Aorta (tissue), 5 donors: ENCODE results near the gene IBTK. TPM values are rescaled to one million over a fixed set of nuclear protein-coding genes. Genes with fewer than 3 reads are reported as not detected.

Experiments
- ATAC-seq: fragments of 200-7000 bp; cut with Tn5 transposase; one replicate; pipeline ENCODE4 v1.9.1; 2022; ENCODE audit warnings: moderate library complexity; ENCODE audit not compliant: low FRiP score
- DNase-seq, 2 donors: peaks; one replicate each; pipeline ENCODE4 v3.0.0-alpha.2; 2020
- H3K27ac ChIP-seq, 2 donors: one replicate each; pipeline ENCODE4 v1.5.1; 2013; ENCODE audit warnings: low read length in 2 of 2, mild to moderate bottlenecking in 2 of 2, moderate library complexity in 2 of 2, control low read depth in 1 of 2, inconsistent platforms in 1 of 2, low read depth in 1 of 2
- H3K27me3 ChIP-seq, 2 donors: one replicate each; pipeline ENCODE4 v1.6.1; 2013; ENCODE audit warnings: control low read depth in 1 of 2, low read length in 1 of 2, mild to moderate bottlenecking in 1 of 2, moderate library complexity in 1 of 2; ENCODE audit not compliant: insufficient read depth in 2 of 2, control insufficient read depth in 1 of 2
- H3K36me3 ChIP-seq, 2 donors: one replicate each; pipeline ENCODE4 v1.6.1; 2013; ENCODE audit warnings: control low read depth in 1 of 2, low read length in 1 of 2, mild to moderate bottlenecking in 1 of 2; ENCODE audit not compliant: insufficient read depth in 2 of 2, control insufficient read depth in 1 of 2
- H3K4me1 ChIP-seq, 2 donors: one replicate each; pipeline ENCODE4 v1.6.1; 2013; ENCODE audit warnings: low read length in 2 of 2, control low read depth in 1 of 2, mild to moderate bottlenecking in 1 of 2, moderate library complexity in 1 of 2; ENCODE audit not compliant: insufficient read depth in 2 of 2, control insufficient read depth in 1 of 2
- H3K4me3 ChIP-seq, 2 donors: one replicate each; pipeline ENCODE4 v1.5.1; 2013; ENCODE audit warnings: low read length in 2 of 2, control low read depth in 1 of 2, mild to moderate bottlenecking in 1 of 2
- H3K9me3 ChIP-seq: one replicate; pipeline ENCODE4 v1.6.1; 2013; ENCODE audit warnings: mild to moderate bottlenecking, low read length; ENCODE audit not compliant: control insufficient read depth
- WGBS, 2 donors: extraction: QIAGEN DNeasy Blood & Tissue Kit; methylation state at CpG; one replicate each; pipeline ENCODE4 v1.1.7; 2013; 5-methylcytosine and 5-hydroxymethylcytosine counted together
- intact Hi-C, 2 donors: fragments of 100-400 bp; cut with DNase I; formaldehyde crosslinking; loops; one replicate each; pipeline versions ENCODE4 v1.14.2 to v1.15.0; 2022
- polyA plus RNA-seq, 2 donors: library from polyadenylated mRNA; stranded (reverse); fragments of 200-250 nt; gene quantifications; one replicate each; pipeline ENCODE4 v1.2.3, GENCODE V29; 2013
- total RNA-seq, 2 donors: library from RNA; stranded (reverse); fragmentation: NEBNext Ultra II Directional; extraction: Animal tissue kit (Norgen Biotek cat#: 25700); gene quantifications; one replicate each; pipeline ENCODE4 v1.2.1, GENCODE V29; 2021
- donor health status: healthy with polysubstance abuse.
- donor health status: Bipolar disorder and iron deficiency.
- donor health status: DM: no; HTN: no; CAD: no.
- donor health status: DM: no; HTN: no; CAD: no.
- donor health status: DM: yes; HTN: yes; CAD: no.

The IBTK gene
- total and polyA plus RNA-seq, 4 donors = 16.3 to 34.0 (median 26.8) TPM

DNA sequence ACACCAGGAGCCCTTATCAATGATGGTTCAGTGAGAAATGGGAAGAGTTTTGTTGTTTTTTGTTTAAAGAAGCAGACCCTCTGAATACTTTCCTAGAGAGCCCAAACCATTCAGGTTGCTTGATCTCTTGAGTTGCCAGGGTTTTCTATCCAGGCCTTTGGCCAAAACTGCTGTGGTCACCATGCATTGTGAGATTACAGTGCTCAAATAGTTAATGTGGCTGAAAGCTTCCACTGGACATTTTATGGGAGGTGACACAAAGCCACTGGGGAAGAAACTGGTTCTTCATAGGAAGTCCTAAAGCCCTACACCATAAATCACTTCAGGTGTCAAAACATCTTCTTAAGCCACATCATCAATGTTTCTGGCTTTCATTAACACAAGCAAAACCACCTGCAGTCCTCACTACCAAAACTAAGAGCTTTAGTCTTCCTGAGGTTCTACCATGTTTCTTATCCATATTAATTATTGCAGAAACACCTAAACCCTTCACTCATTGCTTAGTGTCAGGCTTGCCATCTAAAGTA lies 101.6 kb downstream of the IBTK start:
- Histone ChIP-seq H3K4me1 (peaks cover 0 to 5% of the 10 kb centered on the region in 2 donors), H3K4me3 (no peak overlapping the region), H3K36me3 (no peaks in the 10 kb centered on the region), H3K27me3 (no peaks in the 10 kb centered on the region), H3K27ac (no peak overlapping the region), H3K9me3 (no peaks in the 10 kb centered on the region)
- intact Hi-C loops = no loop called here
- DNase-seq (no peak), ATAC-seq (no peak)

- 1 to 6% methylated on average over 5 of the region's 5 CpGs for WGBS, 2 donors
- Histone ChIP-seq H3K36me3 (no peaks in the 10 kb centered on the region), H3K27me3 (no peaks in the 10 kb centered on the region), H3K27ac (no peak overlapping the region), H3K4me1 (peaks cover 0 to 5% of the 10 kb centered on the region in 2 donors), H3K4me3 (peak overlapping the region; percentile 0 to 24), H3K9me3 (no peaks in the 10 kb centered on the region)
- ATAC-seq = peak; percentile 81
- intact Hi-C loops = no loop called here
- peak; percentile 67 to 79 for DNase-seq
Measured at GRCh38 chr6:82144852-82145340, 102.6 kb downstream of the IBTK start.

- Histone ChIP-seq H3K9me3 (no peaks in the 10 kb centered on the region), H3K27me3 (no peaks in the 10 kb centered on the region), H3K36me3 (no peaks in the 10 kb centered on the region), H3K4me3 (no peak overlapping the region), H3K4me1 (peaks cover 0 to 5% of the 10 kb centered on the region in 2 donors), H3K27ac (peak overlapping the region; percentile 4 to 79)
- ATAC-seq (peak; percentile 90), DNase-seq (peak in 1 of 2 donors; percentile 53)
- 21 to 28% methylated on average over 8 of the region's 8 CpGs for WGBS, 2 donors
- intact Hi-C loops = no loop called here
Measured at GRCh38 chr6:82144007-82144851, 103.3 kb downstream of the IBTK start.

DNA sequence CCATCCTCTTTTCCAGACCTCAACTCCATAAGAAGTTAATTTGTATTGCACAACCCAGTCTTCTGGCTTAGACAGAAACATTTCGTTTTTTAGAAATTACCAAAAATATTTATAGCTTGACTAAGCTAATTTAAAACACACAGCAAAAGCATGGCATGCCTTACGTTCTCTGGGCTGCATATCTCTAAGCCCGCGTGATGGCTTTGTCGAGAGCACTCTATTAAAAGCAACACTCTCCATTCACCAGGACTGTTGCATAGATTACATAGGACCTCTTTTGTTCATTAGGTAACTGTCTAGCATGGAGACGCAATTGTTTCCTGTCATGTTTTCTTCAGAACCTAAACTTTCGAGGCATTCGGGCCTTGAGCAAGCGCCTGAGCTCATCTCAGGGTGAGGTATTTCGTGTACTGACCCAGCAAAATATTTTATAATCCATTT lies 104.5 kb downstream of the IBTK start:
- 69 to 80% methylated on average over 10 of the region's 10 CpGs for WGBS, 2 donors
- no peak overlapping the region for H3K27ac ChIP-seq

DNA sequence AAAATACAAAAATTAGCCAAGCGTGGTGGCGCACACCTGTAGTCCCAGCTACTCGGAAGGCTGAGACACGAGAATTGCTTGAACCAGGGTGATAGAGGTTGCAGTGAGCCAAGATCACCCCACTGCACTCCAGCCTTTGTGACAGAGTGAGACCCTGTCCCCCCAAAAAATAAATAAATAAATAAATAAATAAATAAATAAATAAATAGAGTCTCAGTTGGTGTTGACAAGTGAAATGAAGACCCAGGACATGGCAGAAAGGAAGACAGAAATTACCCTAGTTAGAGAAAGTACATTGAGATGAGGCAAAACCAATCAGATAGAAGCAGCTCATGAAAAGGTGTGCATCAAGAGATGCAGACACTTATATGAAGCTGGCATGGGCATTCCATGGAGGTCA lies 105.0 kb downstream of the IBTK start:
- no peaks in the 10 kb centered on the region for H3K36me3 ChIP-seq
- H3K4me1 ChIP-seq = peaks cover 0 to 5% of the 10 kb centered on the region in 2 donors
- ATAC-seq (no peak), DNase-seq (no peak)
- WGBS, 2 donors = 98 to 99% methylated on average over 4 of the region's 4 CpGs
- intact Hi-C loops = no loop called here
- H3K27ac ChIP-seq = no peak overlapping the region
- H3K27me3 ChIP-seq = no peaks in the 10 kb centered on the region
- no peak overlapping the region for H3K4me3 ChIP-seq
- no peaks in the 10 kb centered on the region for H3K9me3 ChIP-seq

More for the DNA sequence above, 104.5 kb downstream of the IBTK start:
- DNase-seq (no peak), ATAC-seq (no peak)
- peaks cover 0 to 5% of the 10 kb centered on the region in 2 donors for H3K4me1 ChIP-seq
- H3K27me3 ChIP-seq = no peaks in the 10 kb centered on the region
- H3K4me3 ChIP-seq = no peak overlapping the region
- intact Hi-C loops = no loop called here
- H3K36me3 ChIP-seq = no peaks in the 10 kb centered on the region
- no peaks in the 10 kb centered on the region for H3K9me3 ChIP-seq

DNA sequence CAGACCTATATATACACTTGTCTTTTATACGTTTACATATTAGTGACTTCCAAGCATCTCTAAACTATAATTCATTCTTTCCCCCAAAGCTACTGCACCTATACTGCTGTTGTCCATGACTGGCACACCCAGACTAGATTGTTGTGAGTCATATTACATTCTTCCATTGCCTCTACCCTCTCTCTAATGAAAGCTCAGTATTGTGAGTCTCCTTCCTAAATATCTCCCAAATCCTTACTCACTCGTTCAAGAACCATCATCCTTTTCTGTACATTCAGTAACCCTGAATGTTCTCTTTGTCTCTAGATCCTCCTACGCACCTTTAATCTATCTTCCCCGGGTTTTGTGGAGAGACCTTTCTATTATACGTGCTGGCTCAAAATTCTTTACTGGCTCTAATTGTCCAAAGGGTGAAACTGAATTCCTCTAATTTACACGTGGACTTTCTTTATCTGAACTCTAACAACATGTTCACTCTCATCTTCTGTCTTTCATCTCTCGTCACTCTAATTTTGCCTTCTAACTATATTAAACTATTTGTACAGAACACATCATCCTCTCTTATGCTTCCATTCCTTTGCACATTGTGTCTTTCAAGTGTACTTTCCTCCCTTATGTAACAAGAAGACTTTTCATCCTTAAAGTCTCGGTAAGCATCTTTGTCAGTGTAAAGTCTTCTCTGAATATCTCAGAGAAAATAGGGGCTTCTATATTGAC lies 109.3 kb downstream of the IBTK start:
- intact Hi-C loops = no loop called here
- no peaks in the 10 kb centered on the region for H3K27me3 ChIP-seq
- no peak for ATAC-seq
- H3K36me3 ChIP-seq = no peaks in the 10 kb centered on the region
- no peaks in the 10 kb centered on the region for H3K9me3 ChIP-seq
- H3K4me3 ChIP-seq = no peak overlapping the region
- no peaks in the 10 kb centered on the region for H3K4me1 ChIP-seq
- H3K27ac ChIP-seq = no peak overlapping the region
- DNase-seq = no peak
- 74 to 86% methylated on average over 8 of the region's 8 CpGs for WGBS, 2 donors

DNA sequence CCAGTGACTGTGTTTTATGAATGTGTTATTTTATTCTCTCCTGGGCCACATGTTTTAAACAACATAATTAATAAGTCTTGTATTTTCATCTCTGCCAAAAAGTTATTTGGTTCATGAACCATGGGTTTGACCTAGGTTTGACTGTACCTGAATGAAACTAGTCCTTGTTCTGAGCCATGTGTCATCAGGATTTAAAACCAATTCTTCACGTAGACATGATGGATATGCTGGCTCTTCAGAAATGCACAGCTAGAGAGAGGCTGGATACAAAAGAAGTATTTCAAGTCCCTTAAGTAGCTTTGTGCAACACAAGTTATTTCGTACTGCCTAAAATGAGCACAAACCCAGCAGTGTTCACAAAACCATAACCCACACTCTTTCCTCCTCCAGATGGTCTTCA lies 116.1 kb downstream of the IBTK start:
- no peak overlapping the region for H3K27ac ChIP-seq
- intact Hi-C loops = no loop called here
- H3K36me3 ChIP-seq = no peaks in the 10 kb centered on the region
- WGBS, 2 donors = 59 to 81% methylated on average over 2 of the region's 2 CpGs
- no peaks in the 10 kb centered on the region for H3K9me3 ChIP-seq
- no peak for ATAC-seq
- no peak for DNase-seq
- no peak overlapping the region for H3K4me3 ChIP-seq
- no peaks in the 10 kb centered on the region for H3K27me3 ChIP-seq
- H3K4me1 ChIP-seq = no peaks in the 10 kb centered on the region

DNA sequence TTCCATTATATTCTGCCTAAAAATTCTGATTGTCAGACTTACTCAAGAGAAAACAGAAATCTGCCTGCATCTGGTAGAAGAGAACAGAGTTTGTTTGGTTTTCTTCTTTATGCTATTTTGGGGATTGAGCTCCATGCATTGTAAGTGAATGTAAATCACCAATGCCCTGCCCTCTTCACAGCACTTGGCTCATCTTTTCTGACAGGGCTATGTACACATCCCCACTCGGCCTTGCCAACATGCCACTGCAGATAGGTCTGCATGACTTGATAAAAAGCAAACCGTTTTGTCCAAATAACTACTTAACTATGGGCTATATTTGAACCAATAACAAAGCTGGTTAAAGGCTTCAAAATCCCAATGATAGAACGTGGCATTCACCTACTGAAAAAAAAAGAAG lies 117.7 kb downstream of the IBTK start:
- Histone ChIP-seq H3K4me3 (no peak overlapping the region), H3K27me3 (no peaks in the 10 kb centered on the region), H3K36me3 (no peaks in the 10 kb centered on the region), H3K4me1 (no peaks in the 10 kb centered on the region), H3K27ac (no peak overlapping the region), H3K9me3 (no peaks in the 10 kb centered on the region)
- 56 to 60% methylated on average over 3 of the region's 3 CpGs for WGBS, 2 donors
- DNase-seq (no peak), ATAC-seq (no peak)
- intact Hi-C loops = no loop called here
